Activated CD8-positive, alpha-beta memory T cell treated with anti-CD3 and anti-CD28 coated beads, Interleukin-2, amount 10 ng/mL, durations not matched to agents 7 days and 5 days (primary cell): ENCODE measurements around the gene TMEM258. TPM values are rescaled to one million over a fixed set of nuclear protein-coding genes. Genes with fewer than 3 reads are reported as not detected.

ENCODE experiments used
- ATAC-seq: fragments of 150-1000 bp; cut with Tn5 transposase; one replicate; pipeline ENCODE4 v1.10.0; 2021; ENCODE audit warnings: moderate library complexity
- CTCF ChIA-PET: fragments of 350-600 bp; sonication (Branson Sonifier 250); formaldehyde crosslinking; loops from one replicate; lab custom pipeline; 2021; ENCODE audit warnings: antibody characterized with exemption; lab: Charles Lee
- DNase-seq: peaks from one replicate; pipeline ENCODE4 v3.0.0-alpha.2; 2020
- H3K27ac Mint-ChIP-seq: one replicate; pipeline ENCODE4 v1.8.0; 2021; ENCODE audit warnings: mild to moderate bottlenecking, mixed read lengths
- H3K27me3 Mint-ChIP-seq: one replicate; pipeline ENCODE4 v1.8.0; 2021; ENCODE audit warnings: mixed read lengths
- H3K36me3 Mint-ChIP-seq: one replicate; pipeline ENCODE4 v1.8.0; 2021; ENCODE audit warnings: mild to moderate bottlenecking, mixed read lengths
- H3K4me1 Mint-ChIP-seq: one replicate; pipeline ENCODE4 v1.8.0; 2021; ENCODE audit warnings: mixed read lengths
- H3K4me3 Mint-ChIP-seq: one replicate; pipeline ENCODE4 v1.8.0; 2021; ENCODE audit warnings: mild to moderate bottlenecking, moderate library complexity, mixed read lengths
- H3K9me3 Mint-ChIP-seq: one replicate; pipeline ENCODE4 v1.8.0; 2022; ENCODE audit warnings: low read depth, mixed read lengths
- total RNA-seq, 2 experiments: library from RNA; stranded (reverse); gene quantifications; one replicate each; pipeline ENCODE4 v1.2.3, GENCODE V29; 2021

TMEM258 gene
- total RNA-seq, 2 experiments from 2014 or later, result 138 to 157 TPM

DNA sequence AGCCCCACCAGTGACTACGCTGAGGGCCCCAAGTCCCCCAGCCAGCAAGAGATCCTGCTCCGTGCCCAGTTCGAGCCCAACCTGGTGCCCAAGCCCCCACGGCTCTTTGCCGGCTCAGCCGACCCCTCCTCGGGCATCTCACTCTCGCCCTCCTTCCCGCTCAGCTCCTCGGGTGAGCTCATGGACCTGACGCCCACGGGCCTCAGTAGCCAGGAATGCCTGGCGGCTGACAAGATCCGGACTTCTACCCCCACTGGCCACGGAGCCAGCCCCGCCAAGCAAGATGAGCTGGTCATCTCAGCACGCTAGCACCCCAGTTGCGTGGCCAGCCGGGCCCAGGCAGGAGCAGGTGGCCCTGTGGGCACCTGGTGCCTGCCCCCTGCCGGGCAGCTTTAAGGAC lies 48.2 kb downstream of the TMEM258 start:
- DNase-seq, result no peak
- CTCF ChIA-PET, result interaction anchor here (1.3 to 7.3 kb wide), 2 partner anchors 10 to 12 kb away, joined by 4 to 33 read pairs; no protein-coding TSS in a partner anchor
- H3K9me3 Mint-ChIP-seq, result no peaks in the 10 kb centered on the region
- no peak for ATAC-seq
- H3K4me1 Mint-ChIP-seq, result no peaks in the 10 kb centered on the region
- no peaks in the 10 kb centered on the region for H3K36me3 Mint-ChIP-seq
- H3K4me3 Mint-ChIP-seq, result no peak overlapping the region
- no peak overlapping the region for H3K27ac Mint-ChIP-seq
- H3K27me3 Mint-ChIP-seq, result no peaks in the 10 kb centered on the region

DNA sequence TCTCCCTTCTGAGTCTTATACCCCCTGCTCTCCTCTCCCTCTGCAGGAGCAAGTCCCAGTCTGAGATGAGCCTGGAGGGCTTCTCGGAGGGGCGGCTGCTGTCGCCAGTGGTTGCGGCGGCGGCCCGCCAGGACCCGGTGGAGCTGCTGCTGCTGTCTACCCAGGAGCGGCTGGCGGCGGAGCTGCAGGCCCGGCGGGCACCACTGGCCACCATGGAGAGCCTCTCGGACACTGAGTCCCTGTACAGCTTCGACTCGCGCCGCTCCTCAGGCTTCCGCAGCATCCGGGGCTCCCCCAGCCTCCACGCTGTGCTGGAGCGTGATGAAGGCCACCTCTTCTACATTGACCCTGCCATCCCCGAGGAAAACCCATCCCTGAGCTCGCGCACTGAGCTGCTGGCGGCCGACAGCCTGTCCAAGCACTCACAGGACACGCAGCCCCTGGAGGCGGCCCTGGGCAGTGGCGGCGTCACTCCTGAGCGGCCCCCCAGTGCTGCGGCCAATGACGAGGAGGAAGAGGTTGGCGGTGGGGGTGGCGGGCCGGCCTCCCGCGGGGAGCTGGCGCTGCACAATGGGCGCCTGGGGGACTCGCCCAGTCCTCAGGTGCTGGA lies 48.8 kb downstream of the TMEM258 start:
- no peak for ATAC-seq
- H3K4me1 Mint-ChIP-seq, result no peaks in the 10 kb centered on the region
- CTCF ChIA-PET, result interaction anchor here (0.7 to 7.3 kb wide), 4 partner anchors 10 to 127 kb away, joined by 3 to 33 read pairs (median 4); no protein-coding TSS in a partner anchor
- no peaks in the 10 kb centered on the region for H3K9me3 Mint-ChIP-seq
- H3K4me3 Mint-ChIP-seq, result no peak overlapping the region
- no peak overlapping the region for H3K27ac Mint-ChIP-seq
- DNase-seq, result no peak
- no peaks in the 10 kb centered on the region for H3K36me3 Mint-ChIP-seq
- H3K27me3 Mint-ChIP-seq, result no peaks in the 10 kb centered on the region

DNA sequence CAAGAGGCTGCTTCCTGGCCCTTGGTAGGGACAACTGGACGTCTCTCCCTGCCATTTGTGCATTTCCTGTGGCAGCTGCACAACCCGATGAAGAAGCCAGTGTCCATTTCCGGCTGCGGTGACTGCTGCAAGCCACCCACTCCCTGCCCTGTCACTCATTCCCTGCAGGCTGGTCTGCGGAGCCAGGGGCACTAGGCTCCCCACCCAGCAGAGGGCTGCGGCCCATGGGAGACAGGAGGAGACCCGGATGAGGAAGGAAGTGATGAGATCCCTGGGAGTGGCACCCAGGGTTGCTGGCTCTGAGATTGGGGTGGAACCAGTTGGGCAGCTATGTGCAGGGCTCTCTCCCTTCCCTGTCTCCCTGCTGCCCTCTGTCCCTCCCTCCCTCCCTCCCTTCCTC lies 50.0 kb downstream of the TMEM258 start:
- no peak overlapping the region for H3K27ac Mint-ChIP-seq
- no peak for ATAC-seq
- H3K9me3 Mint-ChIP-seq, result no peaks in the 10 kb centered on the region
- CTCF ChIA-PET, result interaction anchor here (1.7 kb wide), 1 partner anchor 9 kb away, joined by 4 read pairs; no protein-coding TSS in a partner anchor
- no peaks in the 10 kb centered on the region for H3K36me3 Mint-ChIP-seq
- H3K4me1 Mint-ChIP-seq, result no peaks in the 10 kb centered on the region
- no peaks in the 10 kb centered on the region for H3K27me3 Mint-ChIP-seq
- H3K4me3 Mint-ChIP-seq, result no peak overlapping the region
- DNase-seq, result no peak

DNA sequence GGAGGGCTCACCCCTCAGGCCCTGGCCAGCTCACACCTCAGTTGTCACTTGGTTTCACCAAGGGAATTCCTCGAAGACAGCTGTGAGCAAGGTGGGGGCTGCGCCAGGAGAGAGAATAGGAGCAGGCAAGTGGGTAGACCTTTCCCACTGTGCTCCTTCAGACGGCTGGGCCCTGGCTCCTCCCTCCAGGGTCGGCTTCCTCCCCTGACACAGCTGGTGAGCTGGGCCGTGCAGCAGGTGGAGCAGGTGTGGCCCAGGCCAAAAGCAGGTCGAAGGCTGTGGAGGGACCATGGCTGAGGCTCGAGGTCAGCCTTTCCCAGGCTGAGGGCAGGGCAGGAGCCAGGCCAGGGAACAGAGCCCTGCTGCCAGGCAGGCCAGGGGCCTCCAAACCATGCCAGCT lies 52.4 kb downstream of the TMEM258 start:
- CTCF ChIA-PET, result no interaction called here
- H3K27ac Mint-ChIP-seq, result no peak overlapping the region
- H3K27me3 Mint-ChIP-seq, result no peaks in the 10 kb centered on the region
- DNase-seq (no peak), ATAC-seq (no peak)
- no peaks in the 10 kb centered on the region for H3K4me1 Mint-ChIP-seq
- no peaks in the 10 kb centered on the region for H3K36me3 Mint-ChIP-seq
- no peak overlapping the region for H3K4me3 Mint-ChIP-seq
- no peaks in the 10 kb centered on the region for H3K9me3 Mint-ChIP-seq

DNA sequence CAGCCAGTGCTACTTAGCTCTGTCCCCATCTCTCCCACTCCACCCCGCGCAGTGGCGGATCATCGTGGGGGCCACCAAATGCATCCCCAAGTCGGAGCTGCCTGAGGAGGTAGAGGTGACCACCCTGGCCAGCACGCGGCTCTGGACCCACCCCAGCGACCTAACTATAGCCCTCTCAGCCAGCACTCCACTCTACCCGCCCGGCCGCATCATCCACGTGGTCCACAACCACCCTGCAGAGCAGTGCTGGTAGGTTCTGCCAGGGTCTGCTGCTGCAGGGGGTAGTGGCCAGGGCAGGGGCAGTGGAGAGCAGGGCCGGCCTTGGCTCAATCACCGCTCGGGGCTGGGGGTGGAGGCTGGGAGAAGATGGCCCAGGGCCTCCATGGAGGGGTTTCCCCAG lies 53.0 kb downstream of the TMEM258 start:
- Mint-ChIP-seq H3K4me1 (no peaks in the 10 kb centered on the region), H3K27ac (no peak overlapping the region), H3K9me3 (no peaks in the 10 kb centered on the region), H3K4me3 (no peak overlapping the region), H3K36me3 (no peaks in the 10 kb centered on the region), H3K27me3 (no peaks in the 10 kb centered on the region)
- CTCF ChIA-PET, result interaction anchor here (1.4 kb wide), 1 partner anchor 60 kb away, joined by 4 read pairs; no protein-coding TSS in a partner anchor
- DNase-seq (no peak), ATAC-seq (no peak)

Other genes with a start within 250 kb of the TMEM258 start
- gene SYT7, start 211.5 kb downstream of the TMEM258 start, total RNA-seq, result not detected
- not detected for gene DAGLA, start 112.2 kb downstream of the TMEM258 start, total RNA-seq
- 1 to 10 TPM; 2.1 to 2.2 TPM for gene MYRF, start 40.0 kb downstream of the TMEM258 start, total RNA-seq
- 100 to 1,000 TPM; 141 to 150 TPM for gene FEN1, start 312 bp upstream of the TMEM258 start, total RNA-seq
- 10 to 100 TPM; 33.8 to 35.4 TPM for gene FADS1, start 24.4 kb upstream of the TMEM258 start, total RNA-seq
- 100 to 1,000 TPM; 174 to 184 TPM for gene FADS2, start 35.7 kb upstream of the TMEM258 start, total RNA-seq
- 1 to 10 TPM; 2.6 to 7.7 TPM for gene FADS3, start 98.9 kb upstream of the TMEM258 start, total RNA-seq
- gene RAB3IL1, start 125.0 kb upstream of the TMEM258 start, total RNA-seq, result not detected
- gene BEST1, start 157.8 kb upstream of the TMEM258 start, total RNA-seq, result not detected
- 100 to 1,000 TPM; 740 to 867 TPM for gene FTH1, start 175.0 kb upstream of the TMEM258 start, total RNA-seq